Small intestine (tissue), 7 donors: ENCODE measurements around the gene CIDEC. TPM values are rescaled to one million over a fixed set of nuclear protein-coding genes. Genes with fewer than 3 reads are reported as not detected.
"Not testable (repeated sequence)": the region's sequence is repeated elsewhere in the genome, so short reads cannot be mapped to it uniquely, and the experiment has no call there.

Experiments used
- DNase-seq, 2 donors: peaks; one replicate each; pipeline versions ENCODE4 v3.0.0 to v3.0.0-alpha.2; 2013
- FAIRE-seq: peaks from 2 replicates; lab custom pipeline; 2012; peaks lifted over from hg19 to GRCh38; lab: Jason Lieb, UNC
- H3K27ac ChIP-seq, 3 donors: one replicate each; pipeline ENCODE4 v1.5.1; 2013; ENCODE audit warnings: low read length in 2 of 3, mild to moderate bottlenecking in 2 of 3, control low read depth in 1 of 3, inconsistent platforms in 1 of 3, low read depth in 1 of 3, moderate library complexity in 1 of 3
- H3K27me3 ChIP-seq, 3 donors: one replicate each; pipeline ENCODE4 v1.6.1; 2013; ENCODE audit warnings: low read length in 3 of 3, inconsistent platforms in 1 of 3; ENCODE audit not compliant: control insufficient read depth in 3 of 3, insufficient read depth in 3 of 3
- H3K36me3 ChIP-seq, 3 donors: one replicate each; pipeline ENCODE4 v1.6.1; 2013; ENCODE audit warnings: low read length in 3 of 3, inconsistent platforms in 1 of 3, low read depth in 1 of 3, mild to moderate bottlenecking in 1 of 3, moderate library complexity in 1 of 3; ENCODE audit not compliant: control insufficient read depth in 3 of 3, insufficient read depth in 2 of 3
- H3K4me1 ChIP-seq, 3 donors: one replicate each; pipeline ENCODE4 v1.6.1; 2013; ENCODE audit warnings: low read length in 2 of 3, inconsistent platforms in 1 of 3, low read depth in 1 of 3, mild to moderate bottlenecking in 1 of 3, moderate library complexity in 1 of 3; ENCODE audit not compliant: control insufficient read depth in 3 of 3, insufficient read depth in 2 of 3
- H3K4me3 ChIP-seq, 3 donors: one replicate each; pipeline ENCODE4 v1.5.1; 2013; ENCODE audit warnings: low read length in 3 of 3, control low read depth in 1 of 3, inconsistent platforms in 1 of 3, low read depth in 1 of 3, mild to moderate bottlenecking in 1 of 3, moderate library complexity in 1 of 3
- H3K9me3 ChIP-seq, 2 donors: one replicate each; pipeline ENCODE4 v1.6.1; 2013; ENCODE audit warnings: low read depth in 1 of 2, low read length in 1 of 2; ENCODE audit not compliant: control insufficient read depth in 2 of 2, insufficient read depth in 1 of 2
- WGBS, 3 donors: extraction: QIAGEN DNeasy Blood & Tissue Kit; methylation state at CpG; one replicate each; pipeline ENCODE4 v1.1.7; 2013; 5-methylcytosine and 5-hydroxymethylcytosine counted together
- polyA plus RNA-seq, 4 donors: library from polyadenylated mRNA; stranded (reverse) in 3 of 4; unstranded in 1 of 4; fragments of 200-250 nt in 3 of 4; fragments of 120-200 nt in 1 of 4; gene quantifications; one replicate each; pipeline versions ENCODE4 v1.2.1 to v1.2.3, GENCODE V29; 2013
- donor health status: healthy with polysubstance abuse.
- donor health status: control.
- donor health status: control.
- donor health status: Bipolar disorder and iron deficiency.
- donor health status: healthy.

Gene CIDEC
- polyA plus RNA-seq, 4 donors = 19.0 to 748 (median 310) TPM

GRCh38 chr3:9854291-9854940 lies 25.6 kb downstream of the CIDEC start:
- WGBS, 3 donors = 67 to 80% (median 76%) methylated on average over 11 of the region's 11 CpGs
- H3K27ac ChIP-seq, H3K9me3 ChIP-seq, DNase-seq, H3K27me3 ChIP-seq, FAIRE-seq, H3K36me3 ChIP-seq, H3K4me1 ChIP-seq, H3K4me3 ChIP-seq: not testable (repeated sequence)

GRCh38 chr3:9852528-9852927 lies 27.5 kb downstream of the CIDEC start:
- peak in 1 of 2 donors; percentile 11 for DNase-seq
- 74 to 87% (median 83%) methylated on average over 6 of the region's 6 CpGs for WGBS, 3 donors
- Histone ChIP-seq H3K27me3 (no peaks in the 10 kb centered on the region), H3K4me3 (no peak overlapping the region), H3K36me3 (no peaks in the 10 kb centered on the region), H3K27ac (no peak overlapping the region), H3K9me3 (no peaks in the 10 kb centered on the region), H3K4me1 (no peaks in the 10 kb centered on the region)
- no peak for FAIRE-seq

GRCh38 chr3:9851926-9852325 lies 28.1 kb downstream of the CIDEC start:
- H3K27me3 ChIP-seq, H3K9me3 ChIP-seq, H3K4me3 ChIP-seq, H3K4me1 ChIP-seq, H3K36me3 ChIP-seq, FAIRE-seq, H3K27ac ChIP-seq: not testable (repeated sequence)
- 15 to 47% (median 41%) methylated on average over 6 of the region's 6 CpGs for WGBS, 3 donors
- peak in 1 of 2 donors; percentile 73 for DNase-seq

- not testable (repeated sequence) for H3K27ac ChIP-seq, H3K4me1 ChIP-seq, FAIRE-seq, DNase-seq, H3K27me3 ChIP-seq, H3K36me3 ChIP-seq, H3K4me3 ChIP-seq, H3K9me3 ChIP-seq
- WGBS, 3 donors = 83 to 84% (median 83%) methylated on average over 6 of the region's 6 CpGs
These were observed 28.7 kb downstream of the CIDEC start for GRCh38 chr3:9851383-9851782.

GRCh38 chr3:9848860-9849259 lies 31.2 kb downstream of the CIDEC start:
- DNase-seq = peak; percentile 31 to 41
- WGBS, 3 donors = 13 to 33% (median 15%) methylated on average over 4 of the region's 4 CpGs
- FAIRE-seq = not testable (repeated sequence)

GRCh38 chr3:9847870-9848269 lies 32.2 kb downstream of the CIDEC start:
- FAIRE-seq = not testable (repeated sequence)
- WGBS, 3 donors = 60 to 68% (median 68%) methylated on average over 7 to 9 of the region's 9 CpGs

More at GRCh38 chr3:9848860-9849259, 31.2 kb downstream of the CIDEC start:
- not testable (repeated sequence) for H3K9me3 ChIP-seq, H3K36me3 ChIP-seq, H3K27me3 ChIP-seq, H3K4me1 ChIP-seq, H3K4me3 ChIP-seq, H3K27ac ChIP-seq

GRCh38 chr3:9846931-9847488 lies 33.0 kb downstream of the CIDEC start:
- Histone ChIP-seq H3K4me3 (no peak overlapping the region), H3K27ac (no peak overlapping the region), H3K27me3 (no peaks in the 10 kb centered on the region), H3K36me3 (peaks cover 0 to 1% (median 0%) of the 10 kb centered on the region in 3 donors), H3K4me1 (peaks cover 0 to 6% (median 4%) of the 10 kb centered on the region in 3 donors), H3K9me3 (no peaks in the 10 kb centered on the region)
- WGBS, 3 donors = 90 to 98% (median 91%) methylated on average over 6 of the region's 6 CpGs
- no peak for FAIRE-seq
- no peak for DNase-seq

More at GRCh38 chr3:9847870-9848269, 32.2 kb downstream of the CIDEC start:
- H3K27me3 ChIP-seq, DNase-seq, H3K9me3 ChIP-seq, H3K27ac ChIP-seq, H3K36me3 ChIP-seq, H3K4me1 ChIP-seq, H3K4me3 ChIP-seq: not testable (repeated sequence)

- DNase-seq (no peak), FAIRE-seq (no peak)
- peaks cover 0 to 9% (median 3%) of the 10 kb centered on the region in 3 donors for H3K36me3 ChIP-seq
- 83 to 88% (median 83%) methylated on average over 6 of the region's 6 CpGs for WGBS, 3 donors
- H3K27me3 ChIP-seq = no peaks in the 10 kb centered on the region
- H3K27ac ChIP-seq = no peak overlapping the region
- H3K9me3 ChIP-seq = no peaks in the 10 kb centered on the region
- H3K4me1 ChIP-seq = peaks cover 0 to 6% (median 4%) of the 10 kb centered on the region in 3 donors
- no peak overlapping the region for H3K4me3 ChIP-seq
These were observed 33.8 kb downstream of the CIDEC start for GRCh38 chr3:9846231-9846630.
